ENCODE results near the gene KCNMB1.

The KCNMB1 gene

DNA sequence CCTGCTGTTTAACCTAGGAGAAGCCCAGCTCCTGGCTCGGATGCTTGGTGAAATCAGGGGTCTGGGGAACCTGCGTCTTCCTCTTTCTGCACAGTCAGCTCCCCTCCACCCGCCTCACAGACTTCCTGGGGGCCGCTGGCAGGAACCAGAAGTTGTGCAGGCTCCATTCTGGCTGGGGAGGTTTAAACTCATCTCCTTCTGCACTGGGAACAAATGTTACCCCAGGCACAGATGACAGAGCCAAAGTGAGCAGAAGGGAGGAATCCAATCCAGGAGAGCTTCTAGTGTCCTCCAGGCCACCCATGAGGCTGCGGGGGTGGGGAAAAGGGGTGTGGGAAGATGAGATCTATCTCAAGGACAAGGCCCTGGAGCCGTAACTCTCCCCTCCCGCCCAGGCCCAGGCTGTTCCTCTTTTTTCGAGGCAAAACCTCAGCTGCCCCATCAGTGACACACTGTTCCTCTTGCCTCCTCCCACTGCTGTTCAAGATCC is 31.2 kb downstream of the KCNMB1 start:
- H3K27me3 ChIP-seq (ENCODE audit: insufficient read depth, poor library complexity, severe bottlenecking), result no peaks in the 10 kb centered on the region
- H3K27ac ChIP-seq (replicated peaks), result peak overlapping the region; percentile 83
- TF ChIP-seq POLR2AphosphoS5 (IDR thresholded peaks at IDR 0.05; ENCODE audit: low read depth), result peak; percentile 37; the same call in 1 of the 2 replicates
- TF ChIP-seq, protein P1, sequence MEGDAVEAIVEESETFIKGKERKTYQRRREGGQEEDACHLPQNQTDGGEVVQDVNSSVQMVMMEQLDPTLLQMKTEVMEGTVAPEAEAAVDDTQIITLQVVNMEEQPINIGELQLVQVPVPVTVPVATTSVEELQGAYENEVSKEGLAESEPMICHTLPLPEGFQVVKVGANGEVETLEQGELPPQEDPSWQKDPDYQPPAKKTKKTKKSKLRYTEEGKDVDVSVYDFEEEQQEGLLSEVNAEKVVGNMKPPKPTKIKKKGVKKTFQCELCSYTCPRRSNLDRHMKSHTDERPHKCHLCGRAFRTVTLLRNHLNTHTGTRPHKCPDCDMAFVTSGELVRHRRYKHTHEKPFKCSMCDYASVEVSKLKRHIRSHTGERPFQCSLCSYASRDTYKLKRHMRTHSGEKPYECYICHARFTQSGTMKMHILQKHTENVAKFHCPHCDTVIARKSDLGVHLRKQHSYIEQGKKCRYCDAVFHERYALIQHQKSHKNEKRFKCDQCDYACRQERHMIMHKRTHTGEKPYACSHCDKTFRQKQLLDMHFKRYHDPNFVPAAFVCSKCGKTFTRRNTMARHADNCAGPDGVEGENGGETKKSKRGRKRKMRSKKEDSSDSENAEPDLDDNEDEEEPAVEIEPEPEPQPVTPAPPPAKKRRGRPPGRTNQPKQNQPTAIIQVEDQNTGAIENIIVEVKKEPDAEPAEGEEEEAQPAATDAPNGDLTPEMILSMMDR (IDR thresholded peaks at IDR 0.05; ENCODE audit: insufficient read depth, low read length), result no peak
- TF ChIP-seq GABPA (IDR thresholded peaks at IDR 0.05; ENCODE audit: low read depth), result no peak; the same call in 1 of the 2 replicates
- peak; percentile 98 for TF ChIP-seq SPI1 (IDR thresholded peaks at IDR 0.05; ENCODE audit: borderline replicate concordance, low read depth)
- TF ChIP-seq, protein P2, sequence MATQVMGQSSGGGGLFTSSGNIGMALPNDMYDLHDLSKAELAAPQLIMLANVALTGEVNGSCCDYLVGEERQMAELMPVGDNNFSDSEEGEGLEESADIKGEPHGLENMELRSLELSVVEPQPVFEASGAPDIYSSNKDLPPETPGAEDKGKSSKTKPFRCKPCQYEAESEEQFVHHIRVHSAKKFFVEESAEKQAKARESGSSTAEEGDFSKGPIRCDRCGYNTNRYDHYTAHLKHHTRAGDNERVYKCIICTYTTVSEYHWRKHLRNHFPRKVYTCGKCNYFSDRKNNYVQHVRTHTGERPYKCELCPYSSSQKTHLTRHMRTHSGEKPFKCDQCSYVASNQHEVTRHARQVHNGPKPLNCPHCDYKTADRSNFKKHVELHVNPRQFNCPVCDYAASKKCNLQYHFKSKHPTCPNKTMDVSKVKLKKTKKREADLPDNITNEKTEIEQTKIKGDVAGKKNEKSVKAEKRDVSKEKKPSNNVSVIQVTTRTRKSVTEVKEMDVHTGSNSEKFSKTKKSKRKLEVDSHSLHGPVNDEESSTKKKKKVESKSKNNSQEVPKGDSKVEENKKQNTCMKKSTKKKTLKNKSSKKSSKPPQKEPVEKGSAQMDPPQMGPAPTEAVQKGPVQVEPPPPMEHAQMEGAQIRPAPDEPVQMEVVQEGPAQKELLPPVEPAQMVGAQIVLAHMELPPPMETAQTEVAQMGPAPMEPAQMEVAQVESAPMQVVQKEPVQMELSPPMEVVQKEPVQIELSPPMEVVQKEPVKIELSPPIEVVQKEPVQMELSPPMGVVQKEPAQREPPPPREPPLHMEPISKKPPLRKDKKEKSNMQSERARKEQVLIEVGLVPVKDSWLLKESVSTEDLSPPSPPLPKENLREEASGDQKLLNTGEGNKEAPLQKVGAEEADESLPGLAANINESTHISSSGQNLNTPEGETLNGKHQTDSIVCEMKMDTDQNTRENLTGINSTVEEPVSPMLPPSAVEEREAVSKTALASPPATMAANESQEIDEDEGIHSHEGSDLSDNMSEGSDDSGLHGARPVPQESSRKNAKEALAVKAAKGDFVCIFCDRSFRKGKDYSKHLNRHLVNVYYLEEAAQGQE (IDR thresholded peaks at IDR 0.05; ENCODE audit: insufficient replicate concordance, low read depth), result peak; percentile 54
- H3K4me3 ChIP-seq (replicated peaks; ENCODE audit: insufficient read depth, low read length), result no peak overlapping the region
- peak; percentile 54 to 96 for DNase-seq (ENCODE audit: low read depth in 1 of 2, low spot score in 1 of 2)

DNA sequence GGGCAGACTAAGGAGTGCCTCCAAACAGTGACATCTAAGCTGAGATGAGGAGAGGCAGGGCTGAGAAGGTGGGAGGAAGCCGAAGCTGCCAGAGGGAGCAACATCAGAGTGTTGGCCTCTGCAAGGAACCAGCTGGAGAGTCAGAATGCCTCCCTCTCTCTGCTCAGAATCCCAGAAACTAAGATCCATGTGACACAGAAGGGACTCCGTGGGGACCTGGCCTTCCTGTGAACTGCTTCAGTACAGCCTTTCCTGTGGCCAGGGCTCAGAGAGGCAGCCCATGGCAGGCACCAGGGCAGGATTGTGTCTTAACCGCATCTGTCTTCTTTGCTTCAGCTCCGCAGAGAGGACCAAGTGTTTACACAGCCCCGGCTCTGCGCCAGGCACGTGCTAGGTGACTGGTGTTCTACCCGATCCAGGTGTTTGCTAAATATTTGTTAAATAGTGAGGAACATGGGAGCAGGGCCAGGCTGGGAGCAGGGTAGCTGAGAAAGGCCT is 33.5 kb downstream of the KCNMB1 start:
- TF ChIP-seq SPI1 (IDR thresholded peaks at IDR 0.05; ENCODE audit: borderline replicate concordance, low read depth) (no peak), GABPA (IDR thresholded peaks at IDR 0.05; ENCODE audit: low read depth) (no peak), POLR2AphosphoS5 (IDR thresholded peaks at IDR 0.05; ENCODE audit: low read depth) (no peak)
- TF ChIP-seq, protein P2 (IDR thresholded peaks at IDR 0.05; ENCODE audit: insufficient replicate concordance, low read depth), result no peak
- TF ChIP-seq, protein P1 (IDR thresholded peaks at IDR 0.05; ENCODE audit: insufficient read depth, low read length), result no peak
- H3K27ac ChIP-seq (replicated peaks), result no peak overlapping the region
- H3K4me3 ChIP-seq (replicated peaks; ENCODE audit: insufficient read depth, low read length), result no peak overlapping the region
- H3K27me3 ChIP-seq (ENCODE audit: insufficient read depth, poor library complexity, severe bottlenecking), result no peaks in the 10 kb centered on the region
- DNase-seq (ENCODE audit: low read depth in 1 of 2, low spot score in 1 of 2), result no peak

DNA sequence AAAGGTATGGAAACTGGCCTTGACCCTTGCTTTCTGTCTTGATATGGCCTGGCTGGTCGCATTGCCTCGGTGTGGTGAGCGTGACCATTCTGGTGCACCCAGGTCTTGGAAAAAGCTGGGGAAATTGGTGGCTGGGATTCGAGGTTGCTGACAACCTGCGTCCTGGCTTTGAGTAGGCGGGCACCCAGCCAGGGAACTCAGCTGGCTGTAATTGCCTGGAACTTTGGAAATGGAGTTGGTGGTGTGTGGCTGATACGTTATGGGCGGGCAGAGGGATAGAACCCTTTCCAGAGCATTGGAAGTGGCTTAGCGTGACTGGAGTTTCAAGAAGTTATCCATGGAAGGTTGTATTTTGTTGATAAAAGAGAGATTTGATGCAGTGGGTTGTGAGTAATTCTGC is 35.2 kb downstream of the KCNMB1 start:
- Histone ChIP-seq H3K4me3 (replicated peaks; ENCODE audit: insufficient read depth, low read length) (no peak overlapping the region), H3K27ac (replicated peaks) (no peak overlapping the region), H3K27me3 (ENCODE audit: insufficient read depth, poor library complexity, severe bottlenecking) (no peaks in the 10 kb centered on the region)
- TF ChIP-seq GABPA (IDR thresholded peaks at IDR 0.05; ENCODE audit: low read depth), result no peak
- no peak for TF ChIP-seq SPI1 (IDR thresholded peaks at IDR 0.05; ENCODE audit: borderline replicate concordance, low read depth)
- TF ChIP-seq, protein P1 (IDR thresholded peaks at IDR 0.05; ENCODE audit: insufficient read depth, low read length), result no peak
- no peak for TF ChIP-seq POLR2AphosphoS5 (IDR thresholded peaks at IDR 0.05; ENCODE audit: low read depth)
- TF ChIP-seq, protein P2 (IDR thresholded peaks at IDR 0.05; ENCODE audit: insufficient replicate concordance, low read depth), result no peak
- no peak for DNase-seq (ENCODE audit: low read depth in 1 of 2, low spot score in 1 of 2)
